ENCODE data around the gene HCN4.

DNA sequence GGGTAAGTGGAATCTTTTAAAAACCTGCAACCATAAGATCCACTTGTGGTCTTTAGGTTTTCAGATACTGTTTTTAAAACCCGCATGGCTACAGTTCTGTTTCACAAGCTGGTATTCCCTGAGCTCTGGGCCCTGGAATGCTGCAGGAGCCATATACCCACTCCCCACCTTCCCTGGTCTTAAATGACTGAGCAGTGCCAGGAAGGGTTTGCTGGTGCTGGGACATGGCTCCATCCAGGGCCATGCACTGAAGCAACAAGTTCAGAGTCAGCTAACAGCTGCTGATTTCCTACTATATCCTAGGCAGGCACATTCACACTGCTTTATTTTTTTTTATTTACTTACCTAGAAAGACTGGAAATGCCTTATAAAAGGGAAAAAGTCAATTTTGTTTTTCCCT, 77.3 kb downstream of the HCN4 start:
- no peak for TF ChIP-seq CTCF (IDR thresholded peaks at IDR 0.05; ENCODE audit: extremely low read depth in 1 of 2, insufficient read depth in 1 of 2, low read depth in 1 of 2, low read length in 2 of 2)
- no peak for TF ChIP-seq FOS (IDR thresholded peaks at IDR 0.05; ENCODE audit: borderline replicate concordance, insufficient read depth, low read length)
- TF ChIP-seq POLR2A (IDR thresholded peaks at IDR 0.05; ENCODE audit: low read depth, low read length) = no peak
- TF ChIP-seq MYC (IDR thresholded peaks at IDR 0.05; ENCODE audit: low read depth, low read length) = no peak
- no peak for TF ChIP-seq EZH2 (IDR thresholded peaks at IDR 0.05; ENCODE audit: borderline replicate concordance, low read depth, low read length, severe bottlenecking)
- no peak for TF ChIP-seq POLR2AphosphoS5 (IDR thresholded peaks at IDR 0.05; ENCODE audit: insufficient read depth, low read depth, low read length)
- TF ChIP-seq, protein P1, sequence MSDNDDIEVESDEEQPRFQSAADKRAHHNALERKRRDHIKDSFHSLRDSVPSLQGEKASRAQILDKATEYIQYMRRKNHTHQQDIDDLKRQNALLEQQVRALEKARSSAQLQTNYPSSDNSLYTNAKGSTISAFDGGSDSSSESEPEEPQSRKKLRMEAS (IDR thresholded peaks at IDR 0.05; ENCODE audit: insufficient read depth, insufficient read length) = no peak
- TF ChIP-seq JUN (IDR thresholded peaks at IDR 0.05; ENCODE audit: borderline replicate concordance, insufficient read depth, insufficient read length, low read depth) = no peak

All from endothelial cell of umbilical vein (primary cell).